GM19324 (cell line): Measurements from ENCODE around the gene SPNS1.
"Not testable (repeated sequence)": the region's sequence is repeated elsewhere in the genome, so short reads cannot be mapped to it uniquely, and the experiment has no call there.

Experiments used
- ATAC-seq: cut with Tn5 transposase; IDR thresholded peaks from one replicate; pipeline ENCODE4 v1.9.1; 2021; ENCODE audit warnings: mild to moderate bottlenecking, moderate library complexity; ENCODE audit not compliant: unreplicated experiment, low FRiP score

SPNS1 gene, protein sequence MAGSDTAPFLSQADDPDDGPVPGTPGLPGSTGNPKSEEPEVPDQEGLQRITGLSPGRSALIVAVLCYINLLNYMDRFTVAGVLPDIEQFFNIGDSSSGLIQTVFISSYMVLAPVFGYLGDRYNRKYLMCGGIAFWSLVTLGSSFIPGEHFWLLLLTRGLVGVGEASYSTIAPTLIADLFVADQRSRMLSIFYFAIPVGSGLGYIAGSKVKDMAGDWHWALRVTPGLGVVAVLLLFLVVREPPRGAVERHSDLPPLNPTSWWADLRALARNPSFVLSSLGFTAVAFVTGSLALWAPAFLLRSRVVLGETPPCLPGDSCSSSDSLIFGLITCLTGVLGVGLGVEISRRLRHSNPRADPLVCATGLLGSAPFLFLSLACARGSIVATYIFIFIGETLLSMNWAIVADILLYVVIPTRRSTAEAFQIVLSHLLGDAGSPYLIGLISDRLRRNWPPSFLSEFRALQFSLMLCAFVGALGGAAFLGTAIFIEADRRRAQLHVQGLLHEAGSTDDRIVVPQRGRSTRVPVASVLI

GRCh38 chr16:28974437-28975157 is at the start of gene SPNS1:
SPNS1 (plus strand) TSS chr16:28974778; CDS start chr16:28975152, 374 bp downstream.
- ATAC-seq = peak; percentile 87

DNA sequence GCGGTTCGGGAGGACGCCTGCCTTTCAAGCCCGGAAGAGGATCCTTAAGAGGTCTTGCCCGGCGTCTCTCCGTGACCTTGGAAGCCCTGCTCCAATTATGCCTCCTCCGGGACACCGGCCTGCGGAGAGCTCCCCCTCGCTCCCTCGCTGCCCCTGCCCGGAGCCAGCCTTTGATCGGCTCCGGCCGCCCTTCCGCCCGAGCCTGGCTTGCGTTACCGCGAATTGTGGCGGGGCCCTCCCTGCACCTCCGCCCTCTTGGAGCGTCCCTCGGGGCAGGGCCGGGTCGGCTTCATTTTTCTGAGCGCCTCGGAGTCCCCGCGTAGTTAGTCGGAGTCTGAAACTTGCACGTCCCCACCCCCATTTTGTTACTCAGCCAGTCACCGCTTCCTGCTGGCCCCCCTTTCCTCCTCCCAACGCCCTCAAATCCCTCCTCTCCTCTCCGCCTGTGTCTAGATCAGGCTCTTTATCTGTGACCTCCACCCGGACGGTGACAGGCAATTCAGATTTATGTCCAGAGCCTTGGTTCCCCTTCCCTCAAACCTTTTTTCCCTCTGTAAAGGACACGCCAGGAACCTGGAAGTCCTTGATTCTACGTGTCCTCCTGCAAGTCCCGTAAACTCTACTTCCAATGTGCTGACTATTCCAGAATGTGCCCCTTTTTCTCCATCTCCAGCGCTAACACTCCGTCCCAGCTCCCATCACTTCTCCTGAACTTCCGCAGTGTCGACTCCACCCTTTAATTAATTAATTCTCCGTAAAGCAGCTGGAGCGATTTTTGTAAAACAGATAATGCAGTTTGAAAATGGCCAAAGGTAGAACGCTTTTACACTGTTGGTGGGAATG is 49.0 kb upstream of the SPNS1 start:
- ATAC-seq = peak; percentile 31

DNA sequence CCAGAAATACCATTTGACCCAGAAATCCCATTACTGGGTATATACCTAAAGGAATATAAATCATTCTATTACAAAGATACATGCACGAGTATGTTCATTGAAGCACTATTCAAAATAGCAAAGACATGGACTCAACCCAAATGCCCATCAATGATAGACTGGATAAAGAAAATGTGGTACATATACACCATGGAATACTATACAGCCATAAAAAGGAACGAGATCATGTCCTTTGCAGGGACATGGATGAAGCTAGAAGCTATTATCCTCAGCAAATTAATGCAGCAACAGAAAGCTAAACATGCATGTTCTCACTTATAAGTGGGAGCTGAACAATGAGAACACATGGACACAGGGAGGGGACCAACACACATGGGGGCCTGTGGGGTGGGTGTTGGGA is 48.3 kb upstream of the SPNS1 start:
- not testable (repeated sequence) for ATAC-seq

GRCh38 chr16:28927815-28928214 is 46.8 kb upstream of the SPNS1 start:
- ATAC-seq = no peak

DNA sequence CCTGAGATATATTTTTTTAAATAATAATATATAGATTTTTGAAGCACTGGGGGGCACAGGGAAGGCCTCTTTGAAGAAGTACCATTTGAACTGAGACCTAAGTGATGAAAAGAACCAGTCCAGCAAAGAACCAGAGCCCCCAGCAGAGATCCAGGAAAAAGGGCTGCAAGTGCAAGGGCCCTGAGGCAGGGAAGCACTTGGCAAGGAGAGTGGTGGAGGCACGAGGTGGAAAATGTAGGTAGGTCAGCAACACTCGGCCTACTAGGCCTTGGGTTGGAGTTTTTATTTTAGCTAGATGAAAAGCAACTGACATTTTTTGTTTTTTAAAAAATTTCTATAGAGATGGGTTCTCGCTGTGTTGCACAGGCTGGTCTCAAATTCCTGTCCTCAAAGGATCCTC is 44.4 kb upstream of the SPNS1 start:
- ATAC-seq = no peak

DNA sequence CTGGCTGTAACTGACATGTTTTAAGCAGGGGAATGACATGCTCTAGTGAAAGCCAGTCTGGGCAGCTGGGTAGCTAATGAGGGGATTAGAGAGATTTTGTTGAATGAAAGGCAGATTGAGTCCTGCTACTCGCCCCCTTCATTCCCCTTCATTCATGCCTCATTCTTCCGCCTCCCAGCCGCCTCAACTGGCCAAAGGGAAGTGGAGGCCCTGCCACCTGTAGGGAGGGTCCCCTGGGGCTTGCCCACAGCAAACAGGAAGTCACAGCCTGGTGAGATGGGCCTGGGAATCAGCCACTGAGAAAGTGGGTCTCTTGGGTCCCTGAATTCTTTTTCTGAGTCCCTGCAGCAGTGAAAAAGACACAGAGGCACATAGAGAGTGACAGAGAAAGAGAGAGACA is 43.9 kb upstream of the SPNS1 start:
- ATAC-seq = no peak

- no peak for ATAC-seq
Observed at GRCh38 chr16:28931801-28932225, 42.8 kb upstream of the SPNS1 start, which contains the start of gene CD19. CD19 (plus strand) TSS chr16:28931971; CDS start chr16:28932001, 30 bp downstream.

DNA sequence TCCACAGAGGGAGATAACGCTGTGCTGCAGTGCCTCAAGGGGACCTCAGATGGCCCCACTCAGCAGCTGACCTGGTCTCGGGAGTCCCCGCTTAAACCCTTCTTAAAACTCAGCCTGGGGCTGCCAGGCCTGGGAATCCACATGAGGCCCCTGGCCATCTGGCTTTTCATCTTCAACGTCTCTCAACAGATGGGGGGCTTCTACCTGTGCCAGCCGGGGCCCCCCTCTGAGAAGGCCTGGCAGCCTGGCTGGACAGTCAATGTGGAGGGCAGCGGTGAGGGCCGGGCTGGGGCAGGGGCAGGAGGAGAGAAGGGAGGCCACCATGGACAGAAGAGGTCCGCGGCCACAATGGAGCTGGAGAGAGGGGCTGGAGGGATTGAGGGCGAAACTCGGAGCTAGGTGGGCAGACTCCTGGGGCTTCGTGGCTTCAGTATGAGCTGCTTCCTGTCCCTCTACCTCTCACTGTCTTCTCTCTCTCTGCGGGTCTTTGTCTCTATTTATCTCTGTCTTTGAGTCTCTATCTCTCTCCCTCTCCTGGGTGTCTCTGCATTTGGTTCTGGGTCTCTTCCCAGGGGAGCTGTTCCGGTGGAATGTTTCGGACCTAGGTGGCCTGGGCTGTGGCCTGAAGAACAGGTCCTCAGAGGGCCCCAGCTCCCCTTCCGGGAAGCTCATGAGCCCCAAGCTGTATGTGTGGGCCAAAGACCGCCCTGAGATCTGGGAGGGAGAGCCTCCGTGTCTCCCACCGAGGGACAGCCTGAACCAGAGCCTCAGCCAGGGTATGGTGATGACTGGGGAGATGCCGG is 42.0 kb upstream of the SPNS1 start:
- no peak for ATAC-seq

DNA sequence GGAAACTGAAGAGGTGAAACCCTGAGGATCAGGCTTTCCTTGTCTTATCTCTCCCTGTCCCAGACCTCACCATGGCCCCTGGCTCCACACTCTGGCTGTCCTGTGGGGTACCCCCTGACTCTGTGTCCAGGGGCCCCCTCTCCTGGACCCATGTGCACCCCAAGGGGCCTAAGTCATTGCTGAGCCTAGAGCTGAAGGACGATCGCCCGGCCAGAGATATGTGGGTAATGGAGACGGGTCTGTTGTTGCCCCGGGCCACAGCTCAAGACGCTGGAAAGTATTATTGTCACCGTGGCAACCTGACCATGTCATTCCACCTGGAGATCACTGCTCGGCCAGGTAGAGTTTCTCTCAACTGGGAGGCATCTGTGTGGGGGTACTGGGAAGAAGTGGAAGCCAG is 41.4 kb upstream of the SPNS1 start:
- no peak for ATAC-seq

DNA sequence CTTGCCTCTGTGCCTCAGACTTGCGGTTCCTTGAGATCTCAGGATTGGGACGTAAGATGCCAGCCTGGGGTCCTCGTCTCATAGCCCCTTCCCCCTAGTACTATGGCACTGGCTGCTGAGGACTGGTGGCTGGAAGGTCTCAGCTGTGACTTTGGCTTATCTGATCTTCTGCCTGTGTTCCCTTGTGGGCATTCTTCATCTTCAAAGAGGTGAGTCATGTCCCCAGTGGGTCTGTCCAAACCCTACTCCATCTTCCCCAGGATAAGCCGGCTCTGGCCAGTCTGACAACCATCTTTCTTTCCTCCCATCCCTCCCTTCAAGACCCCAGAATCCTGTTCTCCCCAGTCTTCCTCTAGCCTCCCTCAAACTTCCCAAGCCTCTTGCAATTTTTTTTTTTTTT is 39.2 kb upstream of the SPNS1 start:
- ATAC-seq = no peak

DNA sequence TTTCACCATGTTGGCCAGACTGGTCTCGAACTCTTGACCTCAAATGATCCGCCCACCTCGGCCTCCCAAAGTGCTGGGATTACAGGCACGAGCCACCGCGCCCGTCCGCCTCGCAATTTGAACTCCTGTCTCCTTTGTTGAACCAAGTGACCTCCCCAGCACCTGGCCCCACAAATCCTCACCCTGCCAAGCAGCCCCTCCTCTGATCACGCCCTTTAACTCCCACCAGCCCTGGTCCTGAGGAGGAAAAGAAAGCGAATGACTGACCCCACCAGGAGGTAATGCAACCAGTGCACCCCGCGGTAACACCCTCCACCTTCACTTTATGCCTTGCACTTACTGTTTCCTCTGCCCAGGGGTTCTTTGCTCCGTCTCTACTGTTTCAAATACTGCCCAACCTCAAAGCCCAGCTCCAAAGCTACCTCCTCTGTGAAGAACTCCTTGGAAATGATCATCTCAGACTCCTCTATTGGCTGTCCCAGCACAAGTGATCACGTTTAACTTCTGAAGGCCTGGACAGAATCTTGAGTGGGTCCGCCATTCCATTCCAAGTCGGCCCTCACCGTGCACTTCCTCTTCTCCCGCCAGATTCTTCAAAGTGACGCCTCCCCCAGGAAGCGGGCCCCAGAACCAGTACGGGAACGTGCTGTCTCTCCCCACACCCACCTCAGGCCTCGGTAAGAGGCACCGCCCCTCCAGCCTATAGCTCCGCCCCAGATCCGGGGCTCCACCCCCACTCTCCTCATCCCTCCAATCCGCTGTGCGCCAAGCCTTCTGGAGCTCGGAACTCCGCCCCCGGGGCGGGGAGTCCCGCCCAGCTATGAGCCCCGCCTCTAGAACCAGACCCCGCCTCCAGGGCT is 38.4 kb upstream of the SPNS1 start:
- ATAC-seq = no peak

DNA sequence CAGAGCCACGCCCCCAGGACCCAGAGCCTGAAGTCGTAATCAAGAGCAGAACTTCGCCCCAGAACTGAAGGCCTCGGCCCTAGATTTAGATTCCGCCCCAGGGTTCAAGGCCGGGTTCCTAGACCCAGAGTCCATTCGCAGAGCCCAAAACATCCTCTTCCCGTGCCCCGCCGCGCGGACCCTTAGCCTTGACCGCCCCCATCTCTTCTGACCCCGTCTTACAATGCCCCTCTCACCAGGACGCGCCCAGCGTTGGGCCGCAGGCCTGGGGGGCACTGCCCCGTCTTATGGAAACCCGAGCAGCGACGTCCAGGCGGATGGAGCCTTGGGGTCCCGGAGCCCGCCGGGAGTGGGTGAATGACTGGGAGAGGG is 37.8 kb upstream of the SPNS1 start:
- ATAC-seq = no peak

DNA sequence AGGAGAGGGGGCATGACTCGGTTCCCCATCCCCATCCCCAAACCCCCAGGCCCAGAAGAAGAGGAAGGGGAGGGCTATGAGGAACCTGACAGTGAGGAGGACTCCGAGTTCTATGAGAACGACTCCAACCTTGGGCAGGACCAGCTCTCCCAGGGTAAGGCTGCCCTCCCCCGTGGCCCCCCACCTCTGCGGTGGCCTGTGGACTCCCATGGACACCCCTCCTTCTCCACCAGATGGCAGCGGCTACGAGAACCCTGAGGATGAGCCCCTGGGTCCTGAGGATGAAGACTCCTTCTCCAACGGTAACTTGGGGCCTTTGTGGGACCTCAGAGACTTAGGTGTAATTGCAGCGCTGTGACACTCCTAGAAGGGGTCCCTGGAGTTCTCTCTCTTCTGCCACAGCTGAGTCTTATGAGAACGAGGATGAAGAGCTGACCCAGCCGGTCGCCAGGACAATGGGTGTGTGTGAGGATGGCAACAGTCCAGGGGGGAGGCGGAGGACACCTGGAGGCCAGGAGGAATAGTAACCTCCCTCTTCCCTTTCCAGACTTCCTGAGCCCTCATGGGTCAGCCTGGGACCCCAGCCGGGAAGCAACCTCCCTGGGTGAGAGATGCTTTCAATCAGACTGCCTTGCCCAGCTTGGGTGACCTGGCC is 37.2 kb upstream of the SPNS1 start:
- no peak for ATAC-seq

- no peak for ATAC-seq
Observed at GRCh38 chr16:28938721-28939120, 35.9 kb upstream of the SPNS1 start.

DNA sequence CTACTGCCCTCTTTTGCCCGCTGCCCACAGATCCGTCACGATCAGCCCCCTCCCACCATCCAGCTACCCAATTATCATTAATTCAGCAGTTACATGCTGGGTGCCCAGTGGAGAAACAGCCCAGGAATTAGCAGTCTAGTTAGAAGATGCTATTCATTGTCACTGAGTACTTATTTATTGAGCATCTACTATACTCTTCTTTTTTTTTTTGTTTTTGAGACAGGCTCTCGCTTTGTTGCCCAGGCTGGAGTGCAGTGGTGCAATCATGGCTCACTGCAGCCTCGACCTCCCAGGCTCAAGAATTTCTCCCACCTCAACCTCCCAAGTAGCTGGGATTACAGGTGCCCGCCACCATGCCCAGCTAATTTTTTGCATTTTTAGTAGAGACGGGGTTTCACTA is 34.8 kb upstream of the SPNS1 start:
- not testable (repeated sequence) for ATAC-seq

DNA sequence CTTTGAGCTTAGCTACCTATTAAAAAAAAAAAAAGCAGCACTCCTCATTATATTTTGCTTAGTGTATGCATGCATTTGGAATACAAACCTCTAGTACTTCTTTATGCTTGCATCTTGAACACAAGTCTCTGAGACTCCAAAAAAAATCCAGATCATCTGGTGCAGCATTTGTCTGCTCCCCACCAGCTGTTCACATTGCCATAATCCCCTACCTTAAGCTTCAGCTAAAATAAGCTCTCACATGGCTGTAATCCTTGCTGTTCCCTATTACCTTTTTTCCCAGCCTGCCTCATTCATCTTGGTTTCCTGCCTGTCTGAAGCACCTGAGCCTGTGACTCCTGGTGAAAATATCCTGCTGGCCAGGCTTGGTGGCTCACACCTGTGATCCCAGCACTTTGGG is 31.3 kb upstream of the SPNS1 start:
- no peak for ATAC-seq

DNA sequence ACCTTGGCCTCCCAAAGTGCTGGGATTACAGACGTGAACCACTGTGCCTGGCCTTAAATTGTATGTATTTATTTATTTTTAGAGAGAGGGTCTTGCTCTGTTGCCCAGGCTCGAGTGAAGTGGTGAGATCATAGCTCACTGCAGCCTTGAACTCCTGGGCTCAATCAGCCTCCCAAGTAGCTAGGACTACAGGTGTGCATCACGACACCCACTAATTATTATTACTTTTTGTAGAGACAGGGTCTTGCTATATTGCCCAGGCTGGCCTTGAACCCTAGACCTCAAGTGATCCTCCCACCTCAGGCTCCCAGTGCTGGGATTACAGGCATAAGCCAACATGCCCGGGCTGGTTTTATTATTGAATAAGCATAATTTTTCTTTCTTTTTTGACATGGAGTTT is 27.9 kb upstream of the SPNS1 start:
- no peak for ATAC-seq

DNA sequence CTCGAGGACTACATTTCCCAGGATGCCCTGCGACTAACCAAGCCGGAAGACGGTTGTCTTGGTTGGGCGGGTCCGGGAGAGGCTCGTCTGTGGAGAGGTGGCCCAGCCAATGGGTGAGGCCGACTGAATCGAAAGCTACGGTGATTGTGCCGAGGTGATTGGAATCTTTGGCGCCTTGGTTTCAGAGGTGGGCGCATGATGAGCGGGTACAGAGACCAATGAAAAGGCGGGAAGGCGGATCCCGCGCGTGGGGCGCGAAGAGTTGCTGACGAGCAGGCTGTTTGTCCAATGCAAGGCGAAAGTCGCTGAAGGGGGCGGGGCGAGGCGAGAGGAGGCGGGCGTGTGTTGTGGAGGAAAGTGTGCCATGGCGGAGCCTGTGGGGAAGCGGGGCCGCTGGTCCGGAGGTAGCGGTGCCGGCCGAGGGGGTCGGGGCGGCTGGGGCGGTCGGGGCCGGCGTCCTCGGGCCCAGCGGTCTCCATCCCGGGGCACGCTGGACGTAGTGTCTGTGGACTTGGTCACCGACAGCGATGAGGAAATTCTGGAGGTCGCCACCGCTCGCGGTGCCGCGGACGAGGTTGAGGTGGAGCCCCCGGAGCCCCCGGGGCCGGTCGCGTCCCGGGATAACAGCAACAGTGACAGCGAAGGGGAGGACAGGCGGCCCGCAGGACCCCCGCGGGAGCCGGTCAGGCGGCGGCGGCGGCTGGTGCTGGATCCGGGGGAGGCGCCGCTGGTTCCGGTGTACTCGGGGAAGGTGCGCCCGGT is 23.7 kb upstream of the SPNS1 start, which contains the start of gene NFATC2IP:
Gene NFATC2IP (plus strand): TSS at position 290 of the 762 bp plus-strand sequence. CDS start 75 bp downstream, at position 365.
- peak; percentile 95 for ATAC-seq
